Psoas muscle (tissue), 8 donors: ENCODE results near the gene SLC35A3. TPM values are rescaled to one million over a fixed set of nuclear protein-coding genes. Genes with fewer than 3 reads are reported as not detected.
A peak's percentile ranks its signal among the peaks of the same experiment; 100 is the strongest.

Source experiments
- ATAC-seq, 4 donors: fragments of 200-7000 bp; cut with Tn5 transposase; one replicate each; pipeline ENCODE4 v1.9.1; 2020; ENCODE audit warnings: moderate library complexity in 3 of 4, mild to moderate bottlenecking in 2 of 4
- DNase-seq, 2 donors: peaks; one replicate each; pipeline ENCODE4 v3.0.0-alpha.2; 2020
- H3K27ac ChIP-seq: fragments of 200-600 bp; one replicate; pipeline ENCODE4 v1.8.0; 2022
- H3K27me3 ChIP-seq, 3 donors: fragments of 200-600 bp in 1 of 3; one replicate each; pipeline versions ENCODE4 v1.6.1 to v1.8.0; 2013 to 2022; ENCODE audit warnings: low read length in 2 of 3, mild to moderate bottlenecking in 2 of 3, moderate library complexity in 1 of 3; ENCODE audit not compliant: insufficient read depth in 3 of 3
- H3K36me3 ChIP-seq, 2 donors: fragments of 200-600 bp in 1 of 2; one replicate each; pipeline versions ENCODE4 v1.6.1 to v1.8.0; 2013 to 2022; ENCODE audit warnings: low read depth in 1 of 2, mild to moderate bottlenecking in 1 of 2, moderate library complexity in 1 of 2; ENCODE audit not compliant: insufficient read depth in 1 of 2
- H3K4me1 ChIP-seq: fragments of 200-600 bp; one replicate; pipeline ENCODE4 v1.8.0; 2022
- H3K4me3 ChIP-seq: fragments of 200-600 bp; one replicate; pipeline ENCODE4 v1.8.0; 2022; ENCODE audit warnings: mild to moderate bottlenecking
- H3K9me3 ChIP-seq: fragments of 200-600 bp; one replicate; pipeline ENCODE4 v1.8.0; 2022
- CTCF ChIP-seq: fragments of 200-600 bp; IDR thresholded peaks from one replicate; pipeline ENCODE4 v1.8.0; 2022; ENCODE audit warnings: antibody characterized with exemption
- WGBS, 3 donors: extraction: QIAGEN DNeasy Blood & Tissue Kit; methylation state at CpG; one replicate each; pipeline versions ENCODE4 v1.1.6 to v1.1.7; 2013; 5-methylcytosine and 5-hydroxymethylcytosine counted together
- intact Hi-C, 2 donors: fragments of 100-400 bp; cut with DNase I; formaldehyde crosslinking; loops; one replicate each; pipeline versions ENCODE4 v1.11.0 to v1.14.2; 2022
- long read RNA-seq, 2 donors: library from polyadenylated mRNA; unstranded; transcript quantifications; one replicate each; pipeline ENCODE4 v2.0.0, GENCODE V29; 2021
- polyA plus RNA-seq, 3 donors: library from polyadenylated mRNA; stranded (reverse); fragments of 200-250 nt; gene quantifications; one replicate each; pipeline ENCODE4 v1.2.3, GENCODE V29; 2013
- total RNA-seq, 4 donors: library from RNA; stranded (reverse); fragmentation: NEBNext Ultra II Directional in 2 of 4; extraction: Animal tissue kit (Norgen Biotek cat#: 25700) in 2 of 4; gene quantifications; one replicate each; pipeline versions ENCODE4 v1.2.1 to v1.2.4, GENCODE V29; 2021 to 2023
- donor health status: healthy with polysubstance abuse.
- donor health status: DM: no; HTN: no; CAD: no; lungs with moderate emphysema.
- donor health status: Bipolar disorder and iron deficiency.
- donor health status: healthy.
- donor health status: DM: yes; HTN: yes; CAD: no.
- donor health status: DM: no; HTN: no; CAD: no.
- donor health status: DM: no; HTN: no; CAD: no.
- donor health status: DM: yes; HTN: yes; CAD: no.

Gene SLC35A3
- total RNA-seq (1 to 10 TPM; 4.5 to 8.6 (median 7.5) TPM), polyA plus RNA-seq (1 to 10 TPM; 3.5 to 6.4 (median 3.7) TPM)
- long read RNA-seq, donor 1, full-length matches to known transcripts: 4 of 5 reads
- long read RNA-seq, donor 1, partial matches to known transcripts: 0 of 5 reads
- long read RNA-seq, donor 1, other reads (novel, unspliced or antisense): 1 of 5 reads
- long read RNA-seq, donor 2, full-length matches to known transcripts: 11 of 17 reads
- long read RNA-seq, donor 2, partial matches to known transcripts: 1 of 17 reads
- long read RNA-seq, donor 2, other reads (novel, unspliced or antisense): 5 of 17 reads

GRCh38 chr1:99969729-99970621 lies at the start of gene SLC35A3:
SLC35A3 (plus strand) TSS chr1:99969996; CDS start chr1:99993555, 23,559 bp downstream.
- H3K4me1 ChIP-seq: peaks cover 13% of the 10 kb centered on the region
- H3K27ac ChIP-seq: peak within 1 kb of the TSS; percentile 74
- DNase-seq (peak; percentile 81 to 90), ATAC-seq (peak; percentile 91 to 98 (median 96))
- H3K27me3 ChIP-seq: no peaks in the 10 kb centered on the region
- H3K4me3 ChIP-seq: peak within 1 kb of the TSS; percentile 98
- H3K9me3 ChIP-seq: no peaks in the 10 kb centered on the region
- intact Hi-C loops: loop anchor here in 1 of 2 donors (5.0 kb wide), 1 partner anchor 67 kb away; a partner anchor contains a TSS
- TF ChIP-seq CTCF: no peak
- WGBS, 3 donors: 0 to 1% (median 1%) methylated on average over 74 of the region's 74 CpGs
- peaks cover 0 to 8% of the 10 kb centered on the region in 2 donors for H3K36me3 ChIP-seq

DNA sequence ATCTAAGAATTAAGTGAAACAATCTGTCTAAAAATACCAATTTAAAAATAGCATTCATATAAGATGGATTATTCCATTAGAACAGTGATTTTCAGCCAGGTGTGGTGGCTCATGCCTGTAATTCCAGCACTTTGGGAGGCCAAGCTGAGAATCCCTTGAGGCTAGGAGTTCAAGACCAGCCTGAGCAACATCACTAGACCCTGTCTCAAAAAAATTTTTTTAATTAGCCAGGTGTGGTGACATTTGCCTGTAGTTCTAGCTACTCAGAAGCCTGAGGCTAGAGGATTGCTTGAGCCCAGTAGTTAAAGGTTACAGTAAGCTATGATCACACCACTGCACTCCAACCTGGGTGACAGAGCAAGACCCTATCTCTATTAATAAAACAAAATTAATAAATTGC lies 35.0 kb upstream of the SLC35A3 start:
- intact Hi-C loops: no loop called here
- Histone ChIP-seq H3K36me3 (no peaks in the 10 kb centered on the region), H3K4me1 (no peaks in the 10 kb centered on the region), H3K4me3 (no peak overlapping the region), H3K9me3 (no peaks in the 10 kb centered on the region), H3K27ac (no peak overlapping the region), H3K27me3 (no peaks in the 10 kb centered on the region)
- no peak for DNase-seq
- no peak for ATAC-seq
- TF ChIP-seq CTCF: no peak

DNA sequence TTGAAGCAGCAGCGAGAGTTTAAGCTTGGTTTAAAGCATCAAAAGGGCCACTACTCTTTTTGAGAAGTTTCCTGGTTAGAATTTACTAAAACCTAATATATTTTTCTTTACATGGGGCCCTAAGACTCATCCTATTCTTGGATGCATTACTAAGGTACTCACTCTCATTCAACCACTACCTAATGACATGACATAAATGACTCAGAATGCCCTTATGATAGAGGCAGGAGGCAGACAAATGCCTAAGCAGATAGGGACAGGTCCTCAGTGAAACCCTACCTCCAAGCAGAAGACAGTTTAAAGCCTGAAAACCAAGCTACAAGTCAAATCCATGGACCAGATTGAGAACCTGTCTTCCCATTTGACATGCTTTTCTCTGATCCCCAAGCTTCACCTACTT lies 34.3 kb upstream of the SLC35A3 start:
- no peak for DNase-seq
- TF ChIP-seq CTCF: no peak
- 92 to 97% (median 96%) methylated on average over 1 of the region's 1 CpG for WGBS, 3 donors
- Histone ChIP-seq H3K4me1 (no peaks in the 10 kb centered on the region), H3K36me3 (no peaks in the 10 kb centered on the region), H3K4me3 (no peak overlapping the region), H3K27me3 (no peaks in the 10 kb centered on the region), H3K9me3 (no peaks in the 10 kb centered on the region), H3K27ac (no peak overlapping the region)
- ATAC-seq: no peak
- intact Hi-C loops: no loop called here

DNA sequence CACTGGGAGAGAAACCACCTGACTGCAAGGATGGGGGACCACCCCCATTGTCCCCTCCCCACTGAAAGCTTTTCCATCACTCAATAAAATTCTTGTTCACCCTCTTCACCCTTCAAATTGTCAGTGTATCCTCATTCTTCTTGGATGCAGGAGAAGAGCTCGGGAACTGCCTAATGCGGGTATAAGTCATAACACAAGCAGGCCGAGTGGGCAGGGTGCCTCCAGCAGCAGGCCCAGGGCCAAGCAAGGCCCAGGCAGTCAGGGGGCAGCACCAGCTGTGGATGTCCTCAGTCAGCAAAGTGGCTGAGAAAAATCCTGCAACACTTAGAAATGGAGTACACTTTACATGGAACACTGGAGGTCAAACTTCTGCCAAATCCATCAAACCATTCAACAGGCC lies 33.7 kb upstream of the SLC35A3 start:
- Histone ChIP-seq H3K9me3 (no peaks in the 10 kb centered on the region), H3K27me3 (no peaks in the 10 kb centered on the region), H3K4me1 (no peaks in the 10 kb centered on the region), H3K27ac (no peak overlapping the region), H3K4me3 (no peak overlapping the region), H3K36me3 (no peaks in the 10 kb centered on the region)
- no peak for DNase-seq
- no peak for ATAC-seq
- no peak for TF ChIP-seq CTCF
- 65 to 82% (median 74%) methylated on average over 3 of the region's 3 CpGs for WGBS, 3 donors
- intact Hi-C loops: no loop called here
